Measurements from ENCODE around the gene HCN3.

GRCh38 chr1:155273343-155274245 lies 3.7 kb upstream of the HCN3 start, which contains the start of gene CLK2:
- TF ChIP-seq REST (IDR thresholded peaks at IDR 0.05; ENCODE audit: insufficient read depth in 1 of 2, low read depth in 2 of 2, low read length in 2 of 2) = peak in 1 of 2 experiments; percentile 11; a peak in 1 of 4 replicates
- peak; percentile 84 for TF ChIP-seq POLR2AphosphoS5 (IDR thresholded peaks at IDR 0.05; ENCODE audit: low read depth, low read length)
- peak; percentile 96 for TF ChIP-seq FOXP2 (optimal IDR thresholded peaks at IDR 0.05; ENCODE audit: borderline replicate concordance, extremely low read depth, extremely low read length, insufficient read depth)
